Endometrium (tissue), 2 donors: Measurements from ENCODE around the gene ANTXR2.

ENCODE experiments used
- FAIRE-seq: peaks from 2 replicates; lab custom pipeline; 2012; peaks lifted over from hg19 to GRCh38; lab: Jason Lieb, UNC
- donor health status: control.
- donor health status: control.

ANTXR2 gene

GRCh38 chr4:80069108-80069836 is 3.8 kb downstream of the ANTXR2 start:
- FAIRE-seq = no peak

- FAIRE-seq = no peak
Measured at GRCh38 chr4:80065601-80066000, 7.4 kb downstream of the ANTXR2 start.

GRCh38 chr4:80062527-80062926 is 10.5 kb downstream of the ANTXR2 start:
- FAIRE-seq = no peak

- no peak for FAIRE-seq
Measured at GRCh38 chr4:80060804-80061203, 12.2 kb downstream of the ANTXR2 start.

GRCh38 chr4:80058740-80059139 is 14.3 kb downstream of the ANTXR2 start:
- FAIRE-seq = no peak

GRCh38 chr4:80054375-80054774 is 18.7 kb downstream of the ANTXR2 start:
- FAIRE-seq = no peak

- FAIRE-seq = peak; percentile 98
Measured at GRCh38 chr4:80053140-80053910, 19.7 kb downstream of the ANTXR2 start.

- no peak for FAIRE-seq
Measured at GRCh38 chr4:80049813-80050534, 23.1 kb downstream of the ANTXR2 start.

- FAIRE-seq = no peak
Measured at GRCh38 chr4:80049402-80049801, 23.6 kb downstream of the ANTXR2 start.

- FAIRE-seq = no peak
Measured at GRCh38 chr4:80045786-80046185, 27.2 kb downstream of the ANTXR2 start.

- FAIRE-seq = peak; percentile 60
Measured at GRCh38 chr4:80043541-80043940, 29.5 kb downstream of the ANTXR2 start.

- no peak for FAIRE-seq
Measured at GRCh38 chr4:80042821-80043220, 30.2 kb downstream of the ANTXR2 start.

GRCh38 chr4:80037864-80038263 is 35.2 kb downstream of the ANTXR2 start:
- peak; percentile 85 for FAIRE-seq

- peak; percentile 99 for FAIRE-seq
Measured at GRCh38 chr4:80036949-80037685, 35.9 kb downstream of the ANTXR2 start.

- FAIRE-seq = no peak
Measured at GRCh38 chr4:80036306-80036705, 36.7 kb downstream of the ANTXR2 start.

- FAIRE-seq = no peak
Measured at GRCh38 chr4:80035336-80035735, 37.7 kb downstream of the ANTXR2 start.

GRCh38 chr4:80033581-80033980 is 39.4 kb downstream of the ANTXR2 start:
- no peak for FAIRE-seq

- FAIRE-seq = no peak
Measured at GRCh38 chr4:80029364-80029763, 43.7 kb downstream of the ANTXR2 start.

- peak; percentile 90 for FAIRE-seq
Measured at GRCh38 chr4:80027611-80028010, 45.4 kb downstream of the ANTXR2 start.

- FAIRE-seq = no peak
Measured at GRCh38 chr4:80026100-80026499, 46.9 kb downstream of the ANTXR2 start.

- FAIRE-seq = no peak
Measured at GRCh38 chr4:80024335-80024734, 48.7 kb downstream of the ANTXR2 start.

GRCh38 chr4:80022282-80022681 is 50.7 kb downstream of the ANTXR2 start:
- FAIRE-seq = no peak
